GM12801 (cell line): Measurements from ENCODE around the gene MAP2K5.

Source experiments
- TF ChIP-seq, protein P1 (sequence below): IDR thresholded peaks from one replicate; pipeline ENCODE4 v1.5.1; 2011; ENCODE audit warnings: control low read depth; ENCODE audit not compliant: insufficient read length; ENCODE audit errors: extremely low read depth

The MAP2K5 gene

DNA sequence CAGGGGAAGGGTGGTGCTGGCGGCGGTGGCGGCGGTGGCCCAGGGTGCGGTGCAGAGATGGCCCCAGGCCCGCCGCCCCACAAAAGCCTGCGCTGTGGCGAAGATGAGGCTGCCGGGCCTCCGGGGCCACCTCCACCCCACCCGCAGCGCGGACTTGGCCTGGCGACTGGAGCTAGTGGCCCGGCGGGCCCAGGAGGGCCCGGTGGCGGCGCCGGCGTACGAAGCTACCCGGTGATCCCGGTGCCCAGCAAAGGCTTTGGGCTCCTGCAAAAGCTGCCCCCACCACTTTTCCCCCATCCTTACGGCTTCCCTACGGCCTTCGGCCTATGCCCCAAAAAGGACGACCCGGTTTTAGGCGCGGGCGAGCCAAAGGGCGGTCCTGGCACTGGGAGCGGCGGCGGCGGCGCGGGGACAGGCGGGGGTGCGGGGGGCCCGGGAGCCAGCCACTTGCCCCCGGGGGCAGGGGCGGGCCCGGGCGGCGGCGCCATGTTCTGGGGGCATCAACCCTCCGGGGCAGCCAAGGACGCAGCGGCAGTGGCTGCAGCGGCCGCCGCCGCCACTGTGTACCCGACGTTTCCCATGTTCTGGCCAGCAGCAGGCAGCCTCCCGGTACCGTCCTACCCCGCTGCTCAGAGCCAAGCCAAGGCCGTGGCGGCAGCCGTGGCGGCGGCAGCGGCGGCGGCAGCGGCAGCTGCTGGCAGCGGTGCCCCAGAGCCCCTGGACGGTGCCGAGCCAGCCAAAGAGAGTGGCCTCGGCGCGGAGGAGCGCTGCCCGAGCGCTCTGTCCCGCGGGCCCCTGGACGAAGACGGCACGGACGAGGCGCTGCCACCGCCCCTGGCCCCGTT, 284.4 kb downstream of the MAP2K5 start:
- TF ChIP-seq, protein P1, sequence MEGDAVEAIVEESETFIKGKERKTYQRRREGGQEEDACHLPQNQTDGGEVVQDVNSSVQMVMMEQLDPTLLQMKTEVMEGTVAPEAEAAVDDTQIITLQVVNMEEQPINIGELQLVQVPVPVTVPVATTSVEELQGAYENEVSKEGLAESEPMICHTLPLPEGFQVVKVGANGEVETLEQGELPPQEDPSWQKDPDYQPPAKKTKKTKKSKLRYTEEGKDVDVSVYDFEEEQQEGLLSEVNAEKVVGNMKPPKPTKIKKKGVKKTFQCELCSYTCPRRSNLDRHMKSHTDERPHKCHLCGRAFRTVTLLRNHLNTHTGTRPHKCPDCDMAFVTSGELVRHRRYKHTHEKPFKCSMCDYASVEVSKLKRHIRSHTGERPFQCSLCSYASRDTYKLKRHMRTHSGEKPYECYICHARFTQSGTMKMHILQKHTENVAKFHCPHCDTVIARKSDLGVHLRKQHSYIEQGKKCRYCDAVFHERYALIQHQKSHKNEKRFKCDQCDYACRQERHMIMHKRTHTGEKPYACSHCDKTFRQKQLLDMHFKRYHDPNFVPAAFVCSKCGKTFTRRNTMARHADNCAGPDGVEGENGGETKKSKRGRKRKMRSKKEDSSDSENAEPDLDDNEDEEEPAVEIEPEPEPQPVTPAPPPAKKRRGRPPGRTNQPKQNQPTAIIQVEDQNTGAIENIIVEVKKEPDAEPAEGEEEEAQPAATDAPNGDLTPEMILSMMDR = no peak

GRCh38 chr15:67827562-67828277, 285.2 kb downstream of the MAP2K5 start:
- TF ChIP-seq, protein P1 = no peak

- TF ChIP-seq, protein P1 = no peak
These were observed 285.9 kb downstream of the MAP2K5 start for GRCh38 chr15:67828278-67828968.

GRCh38 chr15:67828969-67829646, 286.6 kb downstream of the MAP2K5 start:
- TF ChIP-seq, protein P1 = no peak

DNA sequence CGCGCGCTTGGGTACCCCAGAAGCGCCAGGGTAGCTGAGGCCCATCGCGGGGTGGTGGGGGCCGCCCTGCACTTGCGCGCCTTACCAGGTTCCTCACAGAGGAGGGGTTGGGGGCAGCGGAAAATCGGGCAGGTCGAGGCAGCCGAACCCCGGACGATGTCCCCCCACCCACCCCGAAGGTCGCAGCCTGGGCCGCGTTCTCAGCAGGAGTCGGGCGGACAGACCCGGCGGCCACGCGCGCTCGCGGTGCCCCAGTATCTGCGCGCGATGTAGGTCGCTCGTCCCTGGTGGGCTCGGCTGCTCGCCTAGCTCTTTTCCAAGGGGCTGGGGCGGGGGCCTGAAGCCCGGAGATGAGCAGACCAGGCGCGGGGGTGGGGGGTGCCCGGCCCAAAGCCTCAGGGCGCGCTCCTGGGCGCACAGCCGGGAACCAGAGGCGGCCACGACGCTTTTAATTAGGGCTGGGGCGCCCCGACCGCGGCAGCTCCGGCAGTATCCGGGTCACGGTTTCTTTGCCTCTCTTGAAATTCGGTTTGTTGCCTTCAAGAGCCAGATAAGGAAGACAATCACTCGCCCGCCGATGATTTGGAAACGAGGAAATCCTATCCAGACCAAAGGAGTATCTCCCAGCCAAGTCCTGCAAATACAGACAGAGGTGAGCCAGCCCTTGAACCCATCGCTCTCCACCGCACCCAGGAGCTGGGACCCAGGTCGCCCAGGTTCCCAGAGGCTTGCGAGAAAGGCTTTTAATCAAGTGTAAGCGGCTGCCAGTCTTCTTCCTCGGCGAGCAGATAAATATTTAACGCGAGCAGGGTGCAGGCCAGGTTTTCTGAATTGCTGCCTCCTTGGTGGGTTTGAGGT, 287.4 kb downstream of the MAP2K5 start:
- TF ChIP-seq, protein P1 = no peak

DNA sequence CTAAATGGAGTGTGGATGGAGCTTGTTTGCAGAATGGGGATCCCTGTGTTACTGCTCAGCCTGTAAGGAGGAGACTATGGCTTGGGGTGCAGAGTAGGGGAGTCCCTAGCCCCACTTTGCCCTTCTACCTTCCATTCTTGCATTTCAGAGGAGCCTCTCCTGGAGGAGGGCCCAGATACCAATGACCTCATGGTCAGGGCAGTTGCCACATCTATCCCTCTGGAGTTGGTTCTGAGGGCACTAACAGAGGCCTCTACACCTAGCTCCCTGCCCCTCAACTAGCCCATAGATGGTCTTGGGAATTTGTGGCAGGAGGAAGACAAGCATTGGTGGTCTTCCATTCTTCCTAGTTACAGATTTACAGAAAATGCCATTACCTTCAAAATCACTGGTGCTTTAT, 288.9 kb downstream of the MAP2K5 start:
- TF ChIP-seq, protein P1 = no peak
